Cardiac muscle cell (in vitro differentiated cells and primary cell): ENCODE data around the gene GPR108. TPM values are rescaled to one million over a fixed set of nuclear protein-coding genes. Genes with fewer than 3 reads are reported as not detected.

Experiments
- DNase-seq, 2 donors: peaks; one replicate each; pipeline versions ENCODE4 v3.0.0 to v3.0.0-alpha.2; 2010 to 2017; ENCODE audit warnings: low read depth in 1 of 2, low spot score in 1 of 2
- H3K27ac ChIP-seq: fragments of 200-600 bp; sonication (generic); 2 replicates; pipeline ENCODE4 v1.5.1; 2016
- H3K27me3 ChIP-seq: fragments of 200-600 bp; sonication (generic); 2 replicates; pipeline ENCODE4 v1.6.0; 2016; ENCODE audit warnings: control low read depth
- H3K36me3 ChIP-seq: fragments of 200-600 bp; sonication (generic); 2 replicates; pipeline ENCODE4 v1.5.1; 2016; ENCODE audit warnings: control low read depth
- H3K4me1 ChIP-seq: fragments of 200-600 bp; sonication (generic); 2 replicates; pipeline ENCODE4 v1.8.1; 2017; ENCODE audit warnings: low read depth, mild to moderate bottlenecking, mixed run types
- H3K4me3 ChIP-seq: fragments of 200-600 bp; sonication (generic); 2 replicates; pipeline ENCODE4 v1.5.1; 2016; ENCODE audit warnings: mild to moderate bottlenecking
- H3K9me3 ChIP-seq: fragments of 200-600 bp; sonication (generic); 2 replicates; pipeline ENCODE4 v1.5.1; 2017; ENCODE audit warnings: low read depth, mild to moderate bottlenecking, control low read depth
- polyA plus RNA-seq: library from polyadenylated mRNA; unstranded; fragments of >200 nt; fragmentation: Nextera tagmentation; extraction: Ambion mirVana; gene quantifications from 2 replicates; pipeline ENCODE4 v1.2.1, GENCODE V29; 2016
- total RNA-seq: library from RNA; depleted of rRNA; stranded (reverse); fragments of >200 nt; gene quantifications from 2 replicates; pipeline ENCODE4 v1.2.3, GENCODE V29; 2016
- TF ChIP-seq, protein P1 (sequence below): IDR thresholded peaks from 2 replicates; pipeline ENCODE4 v1.5.1; 2012; ENCODE audit warnings: low read depth, mild to moderate bottlenecking, low read length

Gene GPR108
- total and polyA plus RNA-seq, 2 experiments from 2014 or later = 91.3 to 113 TPM

DNA sequence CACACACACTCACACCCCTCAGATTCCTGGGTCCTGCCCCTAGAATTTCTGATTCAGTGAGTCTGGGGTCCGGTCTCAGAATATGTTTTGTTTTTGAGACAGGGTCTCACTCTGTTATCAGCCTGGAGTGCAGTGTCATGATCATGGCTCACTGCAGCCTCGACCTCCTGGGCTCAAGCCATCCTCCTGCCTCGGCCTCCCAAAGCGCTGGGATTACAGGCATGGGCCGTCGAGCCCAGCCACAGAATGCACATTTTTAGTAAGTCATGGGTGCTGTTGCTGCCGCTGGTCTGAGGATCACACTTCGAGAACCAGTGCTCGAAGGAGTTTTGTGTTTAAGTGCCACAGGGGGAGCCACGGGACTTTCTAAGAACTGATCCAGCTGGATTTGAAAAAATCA lies 45.4 kb downstream of the GPR108 start:
- Histone ChIP-seq H3K4me1 (no peaks in the 10 kb centered on the region), H3K27ac (no peak overlapping the region), H3K9me3 (no peaks in the 10 kb centered on the region), H3K36me3 (no peaks in the 10 kb centered on the region), H3K27me3 (no peaks in the 10 kb centered on the region), H3K4me3 (no peak overlapping the region)
- DNase-seq = no peak
- TF ChIP-seq, protein P1, sequence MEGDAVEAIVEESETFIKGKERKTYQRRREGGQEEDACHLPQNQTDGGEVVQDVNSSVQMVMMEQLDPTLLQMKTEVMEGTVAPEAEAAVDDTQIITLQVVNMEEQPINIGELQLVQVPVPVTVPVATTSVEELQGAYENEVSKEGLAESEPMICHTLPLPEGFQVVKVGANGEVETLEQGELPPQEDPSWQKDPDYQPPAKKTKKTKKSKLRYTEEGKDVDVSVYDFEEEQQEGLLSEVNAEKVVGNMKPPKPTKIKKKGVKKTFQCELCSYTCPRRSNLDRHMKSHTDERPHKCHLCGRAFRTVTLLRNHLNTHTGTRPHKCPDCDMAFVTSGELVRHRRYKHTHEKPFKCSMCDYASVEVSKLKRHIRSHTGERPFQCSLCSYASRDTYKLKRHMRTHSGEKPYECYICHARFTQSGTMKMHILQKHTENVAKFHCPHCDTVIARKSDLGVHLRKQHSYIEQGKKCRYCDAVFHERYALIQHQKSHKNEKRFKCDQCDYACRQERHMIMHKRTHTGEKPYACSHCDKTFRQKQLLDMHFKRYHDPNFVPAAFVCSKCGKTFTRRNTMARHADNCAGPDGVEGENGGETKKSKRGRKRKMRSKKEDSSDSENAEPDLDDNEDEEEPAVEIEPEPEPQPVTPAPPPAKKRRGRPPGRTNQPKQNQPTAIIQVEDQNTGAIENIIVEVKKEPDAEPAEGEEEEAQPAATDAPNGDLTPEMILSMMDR = no peak

DNA sequence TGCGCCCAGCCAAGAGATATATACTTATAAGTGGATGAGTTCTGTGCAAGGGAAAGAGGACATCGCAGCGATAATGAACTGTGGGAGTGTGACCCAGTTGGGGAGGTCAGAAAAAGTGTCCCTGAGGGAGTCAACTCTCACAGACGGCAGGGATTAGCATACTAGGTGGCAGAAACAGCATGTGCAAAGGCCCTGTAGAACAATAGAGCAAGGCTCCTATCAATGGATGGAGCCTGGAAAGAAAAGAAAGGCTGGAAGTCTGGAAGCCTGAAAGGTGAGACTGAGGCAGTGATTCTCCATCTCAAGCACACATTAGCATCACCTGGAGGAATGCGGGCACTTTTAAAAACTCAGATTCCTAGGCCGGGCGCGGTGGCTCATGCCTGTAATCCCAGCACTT lies 46.0 kb downstream of the GPR108 start:
- DNase-seq = no peak
- H3K27me3 ChIP-seq = no peaks in the 10 kb centered on the region
- no peak overlapping the region for H3K27ac ChIP-seq

DNA sequence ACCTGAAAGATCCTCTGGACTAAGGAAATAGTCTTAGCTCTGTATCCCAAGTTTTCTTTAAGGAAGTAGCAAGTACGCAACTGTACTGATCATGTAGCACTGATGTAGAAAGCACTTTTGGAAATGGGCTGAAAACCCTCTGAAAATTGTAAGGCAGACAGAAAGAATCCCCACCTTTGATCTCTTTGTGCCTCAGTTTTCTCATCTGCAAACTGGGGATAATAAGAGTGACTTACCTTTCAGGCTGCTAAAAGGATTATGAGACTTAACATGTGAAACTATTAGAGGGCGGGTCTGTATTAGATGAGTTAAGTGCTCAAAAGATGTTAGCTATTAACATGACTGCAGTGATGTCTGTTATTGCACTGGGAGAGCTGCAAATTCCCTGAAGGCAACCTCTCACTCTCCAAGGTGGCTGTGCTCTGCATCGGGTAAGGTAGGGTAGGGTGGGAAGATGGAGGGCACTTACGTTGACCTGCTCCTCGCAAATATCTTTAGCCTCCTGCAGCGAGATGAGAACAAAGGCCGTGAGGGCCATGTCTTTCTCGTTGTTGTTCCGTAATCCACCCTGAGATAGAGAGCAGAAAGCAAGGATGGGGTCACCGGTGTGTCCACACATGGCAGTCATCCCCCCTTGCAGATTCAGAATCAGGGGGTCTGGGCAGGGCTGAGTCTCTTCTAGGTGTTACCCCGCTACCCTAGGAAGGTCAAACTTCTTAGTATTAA lies 47.1 kb downstream of the GPR108 start:
- H3K4me3 ChIP-seq = no peak overlapping the region
- H3K9me3 ChIP-seq = no peaks in the 10 kb centered on the region
- H3K27ac ChIP-seq = no peak overlapping the region
- DNase-seq = no peak
- H3K36me3 ChIP-seq = no peaks in the 10 kb centered on the region
- TF ChIP-seq, protein P1 = no peak
- no peaks in the 10 kb centered on the region for H3K4me1 ChIP-seq
- no peaks in the 10 kb centered on the region for H3K27me3 ChIP-seq

More for the DNA sequence above, 46.0 kb downstream of the GPR108 start:
- H3K4me3 ChIP-seq = no peak overlapping the region
- H3K36me3 ChIP-seq = no peaks in the 10 kb centered on the region
- no peaks in the 10 kb centered on the region for H3K4me1 ChIP-seq
- H3K9me3 ChIP-seq = no peaks in the 10 kb centered on the region
- TF ChIP-seq, protein P1 = no peak

DNA sequence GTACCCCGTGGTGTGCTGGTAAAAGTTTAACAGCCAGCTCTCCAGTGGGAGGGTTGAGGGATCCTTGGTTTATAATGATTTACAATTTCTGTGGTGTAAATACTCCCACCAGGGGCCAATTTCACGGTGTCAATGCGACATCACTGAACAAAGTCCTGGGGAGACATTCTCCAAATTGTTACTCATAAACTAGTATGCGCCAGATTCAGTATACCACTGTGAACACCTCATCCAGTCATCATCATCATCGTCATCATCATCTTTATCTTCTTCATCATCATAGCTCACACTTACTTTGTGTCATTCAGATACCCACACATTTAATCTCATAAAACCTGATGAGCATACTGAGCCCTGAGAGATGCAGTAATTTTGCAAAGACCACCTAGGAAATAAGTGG lies 50.3 kb downstream of the GPR108 start:
- H3K4me3 ChIP-seq = no peak overlapping the region
- no peak overlapping the region for H3K27ac ChIP-seq
- H3K27me3 ChIP-seq = no peaks in the 10 kb centered on the region
- TF ChIP-seq, protein P1 = no peak
- no peaks in the 10 kb centered on the region for H3K4me1 ChIP-seq
- H3K36me3 ChIP-seq = no peaks in the 10 kb centered on the region
- no peak for DNase-seq
- no peaks in the 10 kb centered on the region for H3K9me3 ChIP-seq

DNA sequence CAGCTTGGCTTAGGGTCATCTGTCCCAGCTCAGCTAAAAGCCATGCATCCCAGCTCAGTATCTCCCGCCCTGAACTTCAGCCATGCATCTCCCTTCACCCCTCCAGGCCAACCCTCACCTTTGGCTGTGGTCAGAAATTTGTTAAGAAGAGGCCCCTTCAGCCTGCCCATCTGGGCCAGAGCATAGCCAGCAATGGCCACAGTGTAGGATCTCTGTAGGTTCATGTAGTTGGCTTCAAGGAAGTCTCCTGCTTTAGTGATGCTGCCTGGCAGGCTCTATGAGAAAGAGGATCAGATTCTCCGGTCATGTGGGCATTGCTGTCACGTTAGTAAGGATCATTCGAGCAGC lies 50.8 kb downstream of the GPR108 start:
- Histone ChIP-seq H3K27me3 (no peaks in the 10 kb centered on the region), H3K27ac (no peak overlapping the region), H3K4me1 (no peaks in the 10 kb centered on the region), H3K9me3 (no peaks in the 10 kb centered on the region), H3K36me3 (no peaks in the 10 kb centered on the region), H3K4me3 (no peak overlapping the region)
- DNase-seq = no peak
- TF ChIP-seq, protein P1 = no peak
